K562 (cell line): ENCODE data around the gene JPH2. TPM values are rescaled to one million over a fixed set of nuclear protein-coding genes. Genes with fewer than 3 reads are reported as not detected.

ENCODE experiments used
- ATAC-seq: fragments of 200-7000 bp; cut with Tn5 transposase; 3 replicates; pipeline ENCODE4 v1.9.1; 2020; ENCODE audit warnings: moderate library complexity
- BruUV-seq: library from RNA; stranded (reverse); fragments of 400-500 nt; replicated peaks from 2 replicates; lab custom pipeline; 2021; lab: Mats Ljungman, UMichigan
- CTCF ChIA-PET: fragments of 300-600 bp; formaldehyde crosslinking; extraction: SDS; loops from one replicate; lab custom pipeline; 2021; ENCODE audit warnings: low intra/inter-chr PET ratio; lab: Yijun Ruan, JAX
- POLR2A ChIA-PET: fragments of 300-600, 350-650 bp; sonication (Branson Sonifier 250); formaldehyde crosslinking; extraction: SDS; loops from one replicate; lab custom pipeline; 2021; ENCODE audit warnings: antibody characterized with exemption, inconsistent platforms; lab: Yijun Ruan, JAX
- DNase-seq, 4 experiments: peaks; one replicate each; pipeline versions ENCODE4 v3.0.0 to v3.0.0-alpha.2; 2011 to 2018; ENCODE audit warnings: low spot score in 3 of 4, mixed read lengths in 3 of 4; ENCODE audit errors: extremely low read depth in 1 of 4
- FAIRE-seq: peaks from 2 replicates; lab custom pipeline; 2011; peaks lifted over from hg19 to GRCh38; lab: Jason Lieb, UNC
- H2AFZ ChIP-seq: 2 replicates; pipeline ENCODE4 v1.6.0; 2011; ENCODE audit warnings: low read depth, low read length, control low read depth, inconsistent platforms
- H3K27ac ChIP-seq: fragments of 200-600 bp; 3 replicates; pipeline ENCODE4 v1.8.0; 2011; ENCODE audit warnings: low read depth, mild to moderate bottlenecking, control low read depth, inconsistent platforms, low read length, moderate library complexity, mixed read lengths; ENCODE audit errors: extremely low read depth
- H3K27me3 ChIP-seq, 2 experiments: fragments of 300-600 bp in 1 of 2; 2 replicates in 1 of 2; 3 replicates in 1 of 2; pipeline versions ENCODE4 v1.6.0 to v1.8.0; 2011; ENCODE audit warnings: inconsistent platforms in 2 of 2, low read length in 2 of 2, mild to moderate bottlenecking in 1 of 2, mixed read lengths in 1 of 2, moderate library complexity in 1 of 2; ENCODE audit not compliant: control insufficient read depth in 2 of 2, insufficient read depth in 2 of 2
- H3K36me3 ChIP-seq: fragments of 300-600 bp; 3 replicates; pipeline ENCODE4 v1.8.0; 2011; ENCODE audit warnings: mild to moderate bottlenecking, low read length, inconsistent platforms; ENCODE audit not compliant: control insufficient read depth, insufficient read depth
- H3K4me1 ChIP-seq, 2 experiments: fragments of 200-600 bp in 1 of 2; replicated peaks in 1 of 2; 2 replicates in 1 of 2; 3 replicates in 1 of 2; pipeline versions ENCODE4 v1.5.1 to v1.8.0; 2011; ENCODE audit warnings: inconsistent platforms in 2 of 2, low read length in 2 of 2, mild to moderate bottlenecking in 1 of 2, mixed read lengths in 1 of 2, moderate library complexity in 1 of 2; ENCODE audit not compliant: control insufficient read depth in 2 of 2, insufficient read depth in 2 of 2
- H3K4me2 ChIP-seq: 2 replicates; pipeline ENCODE4 v1.6.1; 2011; ENCODE audit warnings: low read length, control low read depth, inconsistent platforms, mixed read lengths; ENCODE audit not compliant: insufficient read depth
- H3K4me3 ChIP-seq: fragments of 200-600 bp; sonication (generic), shearing (Covaris generic); 2 replicates; pipeline ENCODE4 v1.5.1; 2016; ENCODE audit warnings: control low read depth, inconsistent platforms
- H3K79me2 ChIP-seq: fragments of 200-600 bp; 3 replicates; pipeline ENCODE4 v1.8.0; 2011; ENCODE audit warnings: low read length, inconsistent platforms; ENCODE audit not compliant: control insufficient read depth, insufficient read depth
- H3K9ac ChIP-seq, 2 experiments: 2 replicates each; pipeline versions ENCODE4 v1.6.0 to v1.6.1; 2011; ENCODE audit warnings: low read depth in 2 of 2, low read length in 2 of 2, control low read depth in 1 of 2, inconsistent platforms in 1 of 2, mild to moderate bottlenecking in 1 of 2, mixed read lengths in 1 of 2; ENCODE audit not compliant: insufficient read depth in 1 of 2
- H3K9me1 ChIP-seq: one replicate; pipeline ENCODE4 v1.6.0; 2011; ENCODE audit warnings: inconsistent platforms, mild to moderate bottlenecking, low read length, moderate library complexity; ENCODE audit not compliant: control insufficient read depth, insufficient read depth
- H3K9me3 ChIP-seq: replicated peaks from 2 replicates; pipeline ENCODE4 v1.5.1; 2011; ENCODE audit warnings: low read depth, low read length, inconsistent platforms; ENCODE audit not compliant: control insufficient read depth, insufficient read depth
- H4K20me1 ChIP-seq: replicated peaks from 2 replicates; pipeline ENCODE4 v1.6.1; 2011; ENCODE audit warnings: low read length, inconsistent platforms, mixed read lengths; ENCODE audit not compliant: control insufficient read depth, insufficient read depth
- BCL6 ChIP-seq: fragments of 250-450 bp; sonication (Bioruptor Pico); IDR thresholded peaks from 2 replicates; pipeline ENCODE4 v1.4.0; 2020
- BRF1 ChIP-seq: IDR thresholded peaks from 3 replicates; pipeline ENCODE4 v1.6.1; 2011; ENCODE audit warnings: borderline replicate concordance, mild to moderate bottlenecking; ENCODE audit not compliant: insufficient read length; ENCODE audit errors: extremely low read depth
- FUS ChIP-seq: fragments of 200-400 bp; formaldehyde crosslinking; optimal IDR thresholded peaks from 2 replicates; pipeline ENCODE3; 2017; ENCODE audit warnings: low read depth, low read length
- HDAC8 ChIP-seq: fragments of 450-650 bp; IDR thresholded peaks from 2 replicates; pipeline ENCODE4 v1.6.1; 2016; ENCODE audit warnings: mild to moderate bottlenecking, missing genetic modification characterization, moderate library complexity, missing compliant biosample characterization
- MLLT1 ChIP-seq, 2 experiments: fragments of 450-650 bp; IDR thresholded peaks; 2 replicates each; pipeline ENCODE4 v1.6.1; 2016
- PHF8 ChIP-seq: fragments of 200-600 bp; sonication (generic); IDR thresholded peaks from 2 replicates; pipeline ENCODE4 v1.6.1; 2012; ENCODE audit warnings: mixed run types, mild to moderate bottlenecking, inconsistent platforms, low read length, moderate library complexity, borderline replicate concordance
- PYGO2 ChIP-seq: fragments of 450-650 bp; IDR thresholded peaks from 2 replicates; pipeline ENCODE4 v1.6.1; 2016; ENCODE audit warnings: mild to moderate bottlenecking, missing genetic modification characterization, moderate library complexity, missing compliant biosample characterization
- ZNF41 ChIP-seq: fragments of 250-450 bp; sonication (Bioruptor Pico); conservative IDR thresholded peaks from 2 replicates; pipeline ENCODE4 v1.4.0; 2020; ENCODE audit warnings: mild to moderate bottlenecking
- WGBS: fragments of 100-300 bp; shearing (Covaris generic); methylation state at CpG from one replicate; pipeline ENCODE4 v1.1.6; 2016; ENCODE audit warnings: low coverage, mixed read lengths; ENCODE audit not compliant: insufficient coverage; ENCODE audit errors: missing lambda C conversion rate; 5-methylcytosine and 5-hydroxymethylcytosine counted together
- in situ Hi-C: fragments of 300-500 bp; cut with MboI; formaldehyde crosslinking; loops from 4 replicates; pipeline ENCODE4 v1.15.0; 2018; ENCODE audit warnings: inconsistent platforms, mixed read lengths
- intact Hi-C: fragments of 100-400 bp; cut with micrococcal nuclease; formaldehyde crosslinking; loops from 2 replicates; pipeline ENCODE4 v1.14.2; 2022
- polyA plus RNA-seq, 8 experiments: library from polyadenylated mRNA; depleted of rRNA in 4 of 8; stranded (reverse) in 5 of 8; unstranded in 3 of 8; fragments of >200 nt; fragmentation: Nextera tagmentation in 2 of 8; fragmentation: Illumina TruSeq in 1 of 8; extraction: Ambion mirVana in 2 of 8; extraction: Trizol in 1 of 8; gene quantifications; 2 replicates each; pipeline versions ENCODE4 v1.2.1 to v1.2.3, GENCODE V29; 2011 to 2014; ENCODE audit warnings: inconsistent platforms in 1 of 8, missing spikeins in 1 of 8
- total RNA-seq, 7 experiments: library from RNA; depleted of rRNA in 6 of 7; stranded (reverse); fragments of >200 nt in 6 of 7; fragmentation: Illumina TruSeq in 2 of 7; extraction: Trizol in 2 of 7; gene quantifications; 2 replicates each; pipeline versions ENCODE4 v1.2.1 to v1.2.3, GENCODE V29; 2011 to 2021; ENCODE audit warnings: low replicate concordance in 1 of 7
- TF ChIP-seq, protein P1 (sequence below): sonication (generic); formaldehyde crosslinking; IDR thresholded peaks from 2 replicates; pipeline ENCODE4 v1.8.0; 2022; ENCODE audit warnings: mild to moderate bottlenecking, low read depth, missing genetic modification reagents
- TF ChIP-seq, protein P2 (sequence below): fragments of 450-650 bp; IDR thresholded peaks from 2 replicates; pipeline ENCODE4 v1.6.1; 2016; ENCODE audit warnings: missing biosample characterization, missing genetic modification characterization

The JPH2 gene
- total and polyA plus RNA-seq, 9 of the 15 experiments (the other 6 are each of a cell fraction or from before 2014, with no cell fraction given) = not detected

DNA sequence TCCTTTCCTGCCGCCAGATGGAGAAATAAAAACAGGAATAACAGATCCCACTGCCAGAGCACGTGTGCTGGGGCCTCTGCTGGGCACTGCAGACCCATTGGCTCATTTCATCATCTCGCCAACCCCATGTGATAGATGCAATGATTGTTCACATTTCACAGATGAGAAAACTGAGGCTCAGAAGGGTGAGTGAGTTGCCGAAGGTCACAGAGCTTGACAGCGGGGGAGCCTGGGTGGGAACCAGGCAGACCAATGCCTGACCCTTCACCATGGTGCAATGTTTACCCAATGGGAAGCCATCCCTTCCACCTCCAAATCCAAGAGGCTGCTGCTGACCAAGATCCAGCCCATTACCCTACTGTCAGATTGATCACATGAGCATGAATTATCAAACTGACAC is 105.1 kb downstream of the JPH2 start:
- no peaks in the 10 kb centered on the region for H3K79me2 ChIP-seq
- no peak for ATAC-seq
- no peak overlapping the region for H3K9ac ChIP-seq
- no peak for DNase-seq
- H3K4me1 ChIP-seq = no peaks in the 10 kb centered on the region
- intact Hi-C loops = loop anchor here (5.0 to 10.0 kb wide), 2 partner anchors 235 to 547 kb away; no protein-coding TSS in a partner anchor
- no peak overlapping the region for H3K4me3 ChIP-seq
- POLR2A ChIA-PET = no interaction called here
- peaks cover 6% of the 10 kb centered on the region; the same call in 1 of the 2 replicates for H4K20me1 ChIP-seq
- FAIRE-seq = no peak
- WGBS = 5% methylated on average over 5 of the region's 5 CpGs
- BruUV-seq = no TSS peak
- no peaks in the 10 kb centered on the region for H3K36me3 ChIP-seq
- no peak overlapping the region for H2AFZ ChIP-seq
- no peak overlapping the region for H3K27ac ChIP-seq
- H3K4me2 ChIP-seq = no peak overlapping the region
- in situ Hi-C loops = loop anchor here (5.0 to 10.0 kb wide), 3 partner anchors 330 to 635 kb away; no protein-coding TSS in a partner anchor
- peaks cover 8 to 49% of the 10 kb centered on the region in 2 experiments; a peak in 4 of 5 replicates for H3K27me3 ChIP-seq
- no peaks in the 10 kb centered on the region for H3K9me3 ChIP-seq
- TF ChIP-seq HDAC8 (tag) = no peak
- TF ChIP-seq, protein P1, sequence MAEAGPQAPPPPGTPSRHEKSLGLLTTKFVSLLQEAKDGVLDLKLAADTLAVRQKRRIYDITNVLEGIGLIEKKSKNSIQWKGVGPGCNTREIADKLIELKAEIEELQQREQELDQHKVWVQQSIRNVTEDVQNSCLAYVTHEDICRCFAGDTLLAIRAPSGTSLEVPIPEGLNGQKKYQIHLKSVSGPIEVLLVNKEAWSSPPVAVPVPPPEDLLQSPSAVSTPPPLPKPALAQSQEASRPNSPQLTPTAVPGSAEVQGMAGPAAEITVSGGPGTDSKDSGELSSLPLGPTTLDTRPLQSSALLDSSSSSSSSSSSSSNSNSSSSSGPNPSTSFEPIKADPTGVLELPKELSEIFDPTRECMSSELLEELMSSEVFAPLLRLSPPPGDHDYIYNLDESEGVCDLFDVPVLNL (CRISPR knock-in tag) = no peak
- no peak for TF ChIP-seq MLLT1 (IDR thresholded peaks at IDR 0.05)
- no peak for TF ChIP-seq BRF1
- TF ChIP-seq, protein P2, sequence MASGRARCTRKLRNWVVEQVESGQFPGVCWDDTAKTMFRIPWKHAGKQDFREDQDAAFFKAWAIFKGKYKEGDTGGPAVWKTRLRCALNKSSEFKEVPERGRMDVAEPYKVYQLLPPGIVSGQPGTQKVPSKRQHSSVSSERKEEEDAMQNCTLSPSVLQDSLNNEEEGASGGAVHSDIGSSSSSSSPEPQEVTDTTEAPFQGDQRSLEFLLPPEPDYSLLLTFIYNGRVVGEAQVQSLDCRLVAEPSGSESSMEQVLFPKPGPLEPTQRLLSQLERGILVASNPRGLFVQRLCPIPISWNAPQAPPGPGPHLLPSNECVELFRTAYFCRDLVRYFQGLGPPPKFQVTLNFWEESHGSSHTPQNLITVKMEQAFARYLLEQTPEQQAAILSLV (tag) = no peak
- TF ChIP-seq BCL6 (CRISPR knock-in tag) = no peak
- no peak for TF ChIP-seq PYGO2 (tag)
- TF ChIP-seq ZNF41 = no peak
- no peak for TF ChIP-seq PHF8
- no peak for TF ChIP-seq FUS
- no peaks in the 10 kb centered on the region for H3K9me1 ChIP-seq
- CTCF ChIA-PET = interaction anchor here (2.2 to 3.2 kb wide), 3 partner anchors 98 to 633 kb away, joined by 11 to 28 read pairs (median 12); no protein-coding TSS in a partner anchor
